22Rv1 (cell line): ENCODE data around the gene PDRG1.

Source experiments
- ZFX ChIP-seq: fragments of 450-650 bp; IDR thresholded peaks from 2 replicates; pipeline ENCODE4 v1.6.1; 2017; ENCODE audit warnings: antibody characterized with exemption, borderline replicate concordance
- TF ChIP-seq, protein P1 (sequence below): fragments of 450-650 bp; IDR thresholded peaks from 2 replicates; pipeline ENCODE4 v1.5.1; 2017; ENCODE audit warnings: mild to moderate bottlenecking

GRCh38 chr20:31972471-31973021 is 20.7 kb upstream of the PDRG1 start:
- TF ChIP-seq, protein P1, sequence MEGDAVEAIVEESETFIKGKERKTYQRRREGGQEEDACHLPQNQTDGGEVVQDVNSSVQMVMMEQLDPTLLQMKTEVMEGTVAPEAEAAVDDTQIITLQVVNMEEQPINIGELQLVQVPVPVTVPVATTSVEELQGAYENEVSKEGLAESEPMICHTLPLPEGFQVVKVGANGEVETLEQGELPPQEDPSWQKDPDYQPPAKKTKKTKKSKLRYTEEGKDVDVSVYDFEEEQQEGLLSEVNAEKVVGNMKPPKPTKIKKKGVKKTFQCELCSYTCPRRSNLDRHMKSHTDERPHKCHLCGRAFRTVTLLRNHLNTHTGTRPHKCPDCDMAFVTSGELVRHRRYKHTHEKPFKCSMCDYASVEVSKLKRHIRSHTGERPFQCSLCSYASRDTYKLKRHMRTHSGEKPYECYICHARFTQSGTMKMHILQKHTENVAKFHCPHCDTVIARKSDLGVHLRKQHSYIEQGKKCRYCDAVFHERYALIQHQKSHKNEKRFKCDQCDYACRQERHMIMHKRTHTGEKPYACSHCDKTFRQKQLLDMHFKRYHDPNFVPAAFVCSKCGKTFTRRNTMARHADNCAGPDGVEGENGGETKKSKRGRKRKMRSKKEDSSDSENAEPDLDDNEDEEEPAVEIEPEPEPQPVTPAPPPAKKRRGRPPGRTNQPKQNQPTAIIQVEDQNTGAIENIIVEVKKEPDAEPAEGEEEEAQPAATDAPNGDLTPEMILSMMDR = no peak
- TF ChIP-seq ZFX = no peak
